ENCODE data around the gene ZNF578.

DNA sequence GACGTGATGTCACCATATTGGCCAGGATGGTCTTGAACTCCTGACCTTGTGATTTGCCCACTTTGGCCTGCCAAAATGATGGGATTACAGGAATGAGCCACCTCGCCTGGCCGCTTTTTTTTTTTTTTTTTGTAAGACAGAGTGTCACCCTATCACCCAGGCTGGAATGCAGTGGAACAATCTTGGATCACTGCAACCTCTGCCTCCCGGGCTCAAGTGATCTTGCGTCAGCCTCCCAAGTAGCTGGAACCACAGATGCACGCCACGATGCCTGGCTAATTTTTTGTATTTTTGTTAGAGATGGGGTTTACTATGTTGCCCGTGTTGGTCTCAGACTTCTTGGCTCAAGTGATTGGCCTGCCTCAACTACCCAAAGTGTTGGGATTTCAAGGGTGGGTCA lies 45.2 kb downstream of the ZNF578 start:
- TF ChIP-seq CTCF (conservative IDR thresholded peaks at IDR 0.05; ENCODE audit: low read length), result no peak
- no peak for TF ChIP-seq EZH2phosphoT487 (IDR thresholded peaks at IDR 0.05; ENCODE audit: borderline replicate concordance)

Data from Loucy (cell line).